Kidney epithelial cell (primary cell): Measurements from ENCODE around the gene MCMBP. TPM values are rescaled to one million over a fixed set of nuclear protein-coding genes. Genes with fewer than 3 reads are reported as not detected.
A peak's percentile ranks its signal among the peaks of the same experiment; 100 is the strongest.

ENCODE experiments used
- DNase-seq: peaks from one replicate; pipeline ENCODE4 v3.0.0-alpha.2; 2010; ENCODE audit warnings: low read depth
- H3K27me3 ChIP-seq: 2 replicates; pipeline ENCODE4 v1.6.0; 2011; ENCODE audit warnings: low read length; ENCODE audit not compliant: control insufficient read depth, insufficient read depth
- H3K36me3 ChIP-seq: 2 replicates; pipeline ENCODE4 v1.5.1; 2011; ENCODE audit warnings: low read length; ENCODE audit not compliant: control insufficient read depth, insufficient read depth
- H3K4me3 ChIP-seq: 2 replicates; pipeline ENCODE4 v1.5.1; 2011; ENCODE audit warnings: low read depth, mild to moderate bottlenecking, control low read depth, low read length
- total RNA-seq: library from RNA; depleted of rRNA; stranded (reverse); fragments of >200 nt; gene quantifications from 2 replicates; pipeline ENCODE4 v1.2.3, GENCODE V29; 2015
- TF ChIP-seq, protein P1 (sequence below): IDR thresholded peaks from 2 replicates; pipeline ENCODE4 v1.5.1; 2011; ENCODE audit warnings: mild to moderate bottlenecking, moderate library complexity, low read length, control low read depth, inconsistent platforms; ENCODE audit not compliant: insufficient read depth, poor library complexity, severe bottlenecking

The MCMBP gene, protein sequence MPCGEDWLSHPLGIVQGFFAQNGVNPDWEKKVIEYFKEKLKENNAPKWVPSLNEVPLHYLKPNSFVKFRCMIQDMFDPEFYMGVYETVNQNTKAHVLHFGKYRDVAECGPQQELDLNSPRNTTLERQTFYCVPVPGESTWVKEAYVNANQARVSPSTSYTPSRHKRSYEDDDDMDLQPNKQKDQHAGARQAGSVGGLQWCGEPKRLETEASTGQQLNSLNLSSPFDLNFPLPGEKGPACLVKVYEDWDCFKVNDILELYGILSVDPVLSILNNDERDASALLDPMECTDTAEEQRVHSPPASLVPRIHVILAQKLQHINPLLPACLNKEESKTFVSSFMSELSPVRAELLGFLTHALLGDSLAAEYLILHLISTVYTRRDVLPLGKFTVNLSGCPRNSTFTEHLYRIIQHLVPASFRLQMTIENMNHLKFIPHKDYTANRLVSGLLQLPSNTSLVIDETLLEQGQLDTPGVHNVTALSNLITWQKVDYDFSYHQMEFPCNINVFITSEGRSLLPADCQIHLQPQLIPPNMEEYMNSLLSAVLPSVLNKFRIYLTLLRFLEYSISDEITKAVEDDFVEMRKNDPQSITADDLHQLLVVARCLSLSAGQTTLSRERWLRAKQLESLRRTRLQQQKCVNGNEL
- total RNA-seq = 44.3 and 45.2 TPM in 2 replicates

DNA sequence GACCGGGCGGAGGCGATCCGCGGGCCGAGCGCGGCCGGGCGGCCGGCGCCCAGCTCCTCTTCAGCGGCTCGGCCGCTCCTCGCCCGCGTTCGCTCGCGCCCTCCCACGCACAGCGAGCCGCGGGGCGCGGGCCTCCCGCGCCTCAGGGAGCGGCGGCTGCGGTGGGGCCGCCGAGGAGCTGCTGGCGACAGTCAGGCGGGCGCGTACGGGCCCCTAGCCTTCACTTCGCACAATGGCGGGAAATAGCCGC lies at the start of gene MCMBP:
TSS of gene MCMBP (minus strand) at position 234 of the 250 bp plus-strand sequence. CDS start 259 bp downstream, outside the sequence.
- Histone ChIP-seq H3K36me3 (no peaks in the 10 kb centered on the region), H3K4me3 (peak within 1 kb of the TSS; percentile 82), H3K27me3 (no peaks in the 10 kb centered on the region)
- TF ChIP-seq, protein P1, sequence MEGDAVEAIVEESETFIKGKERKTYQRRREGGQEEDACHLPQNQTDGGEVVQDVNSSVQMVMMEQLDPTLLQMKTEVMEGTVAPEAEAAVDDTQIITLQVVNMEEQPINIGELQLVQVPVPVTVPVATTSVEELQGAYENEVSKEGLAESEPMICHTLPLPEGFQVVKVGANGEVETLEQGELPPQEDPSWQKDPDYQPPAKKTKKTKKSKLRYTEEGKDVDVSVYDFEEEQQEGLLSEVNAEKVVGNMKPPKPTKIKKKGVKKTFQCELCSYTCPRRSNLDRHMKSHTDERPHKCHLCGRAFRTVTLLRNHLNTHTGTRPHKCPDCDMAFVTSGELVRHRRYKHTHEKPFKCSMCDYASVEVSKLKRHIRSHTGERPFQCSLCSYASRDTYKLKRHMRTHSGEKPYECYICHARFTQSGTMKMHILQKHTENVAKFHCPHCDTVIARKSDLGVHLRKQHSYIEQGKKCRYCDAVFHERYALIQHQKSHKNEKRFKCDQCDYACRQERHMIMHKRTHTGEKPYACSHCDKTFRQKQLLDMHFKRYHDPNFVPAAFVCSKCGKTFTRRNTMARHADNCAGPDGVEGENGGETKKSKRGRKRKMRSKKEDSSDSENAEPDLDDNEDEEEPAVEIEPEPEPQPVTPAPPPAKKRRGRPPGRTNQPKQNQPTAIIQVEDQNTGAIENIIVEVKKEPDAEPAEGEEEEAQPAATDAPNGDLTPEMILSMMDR = no peak
- no peak for DNase-seq

DNA sequence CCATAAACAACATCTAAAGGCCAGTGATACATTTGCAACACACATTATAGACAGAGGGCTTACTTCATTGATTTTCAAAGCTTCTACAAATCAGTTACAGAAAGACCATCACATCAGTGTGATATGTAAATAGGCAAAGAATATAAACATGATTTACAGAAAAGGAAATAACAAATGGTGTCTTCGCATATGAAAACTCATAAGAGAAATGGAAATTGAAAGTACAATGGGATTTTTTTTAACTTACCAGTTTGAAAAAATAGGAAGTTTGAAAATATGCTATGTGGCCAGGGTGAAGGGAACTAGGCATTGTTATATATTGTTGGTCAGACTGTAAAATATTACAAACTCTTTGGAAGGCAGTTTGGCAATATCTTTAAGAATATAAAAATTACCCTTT lies 47.2 kb upstream of the MCMBP start:
- H3K36me3 ChIP-seq = peaks cover 2% of the 10 kb centered on the region
- H3K27me3 ChIP-seq = no peaks in the 10 kb centered on the region
- TF ChIP-seq, protein P1 = no peak
- H3K4me3 ChIP-seq = no peak overlapping the region
- DNase-seq = no peak

DNA sequence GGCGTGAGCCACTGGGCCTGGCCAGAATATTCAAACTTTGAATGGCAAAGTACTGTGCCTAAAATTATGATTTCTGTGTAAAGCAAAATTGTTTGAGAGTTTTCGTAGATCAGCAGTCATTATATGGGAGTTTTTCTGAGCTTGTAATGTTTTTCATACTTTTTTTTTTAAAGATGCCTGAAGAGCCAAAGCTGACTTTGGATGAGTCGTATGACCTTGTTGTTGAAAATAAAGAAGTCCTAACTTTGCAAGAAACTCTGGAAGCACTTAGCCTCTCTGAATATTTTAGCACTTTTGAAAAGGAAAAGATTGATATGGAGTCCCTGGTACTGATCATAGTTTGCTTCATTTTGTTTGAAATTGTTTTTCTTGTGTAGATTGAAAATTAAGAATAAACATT lies 46.6 kb upstream of the MCMBP start:
- TF ChIP-seq, protein P1 = no peak
- no peak for DNase-seq
- no peak overlapping the region for H3K4me3 ChIP-seq
- H3K36me3 ChIP-seq = peaks cover 2% of the 10 kb centered on the region
- H3K27me3 ChIP-seq = no peaks in the 10 kb centered on the region

DNA sequence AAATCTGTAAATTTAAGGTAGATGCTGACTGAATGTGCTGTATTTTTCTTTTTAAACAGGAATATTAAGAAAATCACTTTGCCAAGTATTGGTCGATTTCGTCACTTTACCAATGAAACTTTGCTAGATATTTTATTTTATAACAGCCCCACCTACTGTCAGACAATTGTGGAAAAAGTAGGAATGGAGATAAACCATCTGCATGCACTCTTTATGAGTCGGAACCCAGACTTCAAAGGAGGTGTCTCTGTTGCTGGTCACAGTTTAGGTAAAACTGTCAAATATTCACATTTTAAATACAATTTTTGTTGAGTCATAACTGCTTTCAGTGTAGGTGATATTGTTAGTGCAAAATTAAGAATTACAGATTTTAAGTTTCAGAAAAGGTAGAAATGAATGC lies 45.1 kb upstream of the MCMBP start:
- TF ChIP-seq, protein P1 = no peak
- Histone ChIP-seq H3K36me3 (peaks cover 2% of the 10 kb centered on the region), H3K4me3 (no peak overlapping the region), H3K27me3 (no peaks in the 10 kb centered on the region)
- DNase-seq = no peak

DNA sequence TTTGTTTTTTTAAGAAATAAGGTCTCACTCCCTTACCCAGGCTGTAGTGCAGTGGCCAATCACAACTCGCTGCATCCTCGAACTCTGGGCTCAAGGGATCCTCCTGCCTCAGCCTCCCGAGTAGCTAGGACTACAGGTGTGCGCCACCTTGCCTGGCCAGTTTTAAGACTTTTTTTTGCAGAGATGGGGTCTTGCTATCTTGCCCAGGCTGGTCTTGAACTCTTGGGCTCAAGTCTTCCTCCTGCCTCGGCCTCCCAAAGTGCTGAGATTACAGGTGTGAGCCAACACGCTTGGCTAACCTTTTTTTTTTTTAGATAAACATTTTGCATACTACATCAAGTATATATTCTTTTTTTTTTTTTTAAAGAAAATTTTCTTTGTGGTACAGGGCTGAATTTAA lies 38.0 kb upstream of the MCMBP start:
- TF ChIP-seq, protein P1 = no peak
- peaks cover 2% of the 10 kb centered on the region for H3K36me3 ChIP-seq
- H3K27me3 ChIP-seq = no peaks in the 10 kb centered on the region
- H3K4me3 ChIP-seq = no peak overlapping the region
- no peak for DNase-seq
